Activated naive CD4-positive, alpha-beta T cell treated with anti-CD3 and anti-CD28 coated beads, Interleukin-2, amount 50 U/mL, for 72 hours (primary cell): ENCODE data around the gene HNRNPR. TPM values are rescaled to one million over a fixed set of nuclear protein-coding genes. Genes with fewer than 3 reads are reported as not detected.
"Not testable (repeated sequence)": the region's sequence is repeated elsewhere in the genome, so short reads cannot be mapped to it uniquely, and the experiment has no call there.

Experiments
- ATAC-seq, 2 donors: fragments of 150-1000 bp; cut with Tn5 transposase; 2 replicates each; pipeline ENCODE4 v1.10.0; 2021; ENCODE audit warnings: mild to moderate bottlenecking in 2 of 2, moderate library complexity in 2 of 2
- DNase-seq, 2 donors: peaks; one replicate each; pipeline ENCODE4 v3.0.0; 2021 to 2022; ENCODE audit warnings: low spot score in 2 of 2
- H3K27ac Mint-ChIP-seq, 2 donors: one replicate each; pipeline ENCODE4 v1.8.0; 2022; ENCODE audit warnings: mild to moderate bottlenecking in 2 of 2, mixed read lengths in 2 of 2
- H3K36me3 Mint-ChIP-seq, 2 donors: one replicate each; pipeline ENCODE4 v1.8.0; 2022; ENCODE audit warnings: mixed read lengths in 2 of 2
- H3K9me3 Mint-ChIP-seq, 2 donors: one replicate each; pipeline ENCODE4 v1.8.0; 2022; ENCODE audit warnings: mixed read lengths in 2 of 2
- total RNA-seq, 2 donors: library from RNA; stranded (reverse); gene quantifications; one replicate each; pipeline ENCODE4 v1.2.3, GENCODE V29; 2022

The HNRNPR gene
- total RNA-seq, 2 donors from 2014 or later: 175 to 177 TPM

- DNase-seq (no peak), ATAC-seq (peak; percentile 11 to 41)
- Mint-ChIP-seq H3K27ac (peak overlapping the region in 1 of 2 donors; percentile 2), H3K36me3 (peaks cover 3 to 20% of the 10 kb centered on the region in 2 donors), H3K9me3 (peaks cover 0 to 15% of the 10 kb centered on the region in 2 donors)
Observed at GRCh38 chr1:23354245-23354644, 10.2 kb upstream of the HNRNPR start.

GRCh38 chr1:23352096-23352695 is 8.1 kb upstream of the HNRNPR start:
- peaks cover 0 to 11% of the 10 kb centered on the region in 2 donors for H3K9me3 Mint-ChIP-seq
- ATAC-seq (no peak), DNase-seq (no peak)
- H3K27ac Mint-ChIP-seq: no peak overlapping the region
- peaks cover 0 to 10% of the 10 kb centered on the region in 2 donors for H3K36me3 Mint-ChIP-seq

GRCh38 chr1:23345920-23346319 is 1.8 kb upstream of the HNRNPR start:
- DNase-seq (no peak), ATAC-seq (no peak)
- Mint-ChIP-seq H3K27ac (peak overlapping the region in 1 of 2 donors; percentile 98), H3K36me3 (peaks cover 20 to 26% of the 10 kb centered on the region in 2 donors), H3K9me3 (no peaks in the 10 kb centered on the region)

GRCh38 chr1:23344987-23345472 is 946 bp upstream of the HNRNPR start:
- DNase-seq (no peak), ATAC-seq (peak in 1 of 2 donors; percentile 7)
- peak overlapping the region; percentile 97 to 98 for H3K27ac Mint-ChIP-seq
- peaks cover 20 to 28% of the 10 kb centered on the region in 2 donors for H3K36me3 Mint-ChIP-seq
- H3K9me3 Mint-ChIP-seq: no peaks in the 10 kb centered on the region

- no peaks in the 10 kb centered on the region for H3K9me3 Mint-ChIP-seq
- ATAC-seq (peak; percentile 23 to 28), DNase-seq (peak; percentile 55 to 76)
- H3K36me3 Mint-ChIP-seq: peaks cover 25 to 28% of the 10 kb centered on the region in 2 donors
- peak overlapping the region; percentile 91 to 98 for H3K27ac Mint-ChIP-seq
Observed at GRCh38 chr1:23343221-23344110, 618 bp downstream of the HNRNPR start.

GRCh38 chr1:23341931-23342692 is 2.0 kb downstream of the HNRNPR start:
- DNase-seq: no peak
- H3K27ac Mint-ChIP-seq: peak overlapping the region; percentile 91 to 98
- ATAC-seq: no peak
- H3K9me3 Mint-ChIP-seq: no peaks in the 10 kb centered on the region
- H3K36me3 Mint-ChIP-seq: peaks cover 33 to 36% of the 10 kb centered on the region in 2 donors

GRCh38 chr1:23339632-23340031 is 4.5 kb downstream of the HNRNPR start:
- no peak for DNase-seq
- no peak for ATAC-seq
- Mint-ChIP-seq H3K9me3 (no peaks in the 10 kb centered on the region), H3K27ac (no peak overlapping the region), H3K36me3 (peaks cover 33 to 41% of the 10 kb centered on the region in 2 donors)

- Mint-ChIP-seq H3K36me3 (peaks cover 27 to 48% of the 10 kb centered on the region in 2 donors), H3K27ac (no peak overlapping the region), H3K9me3 (no peaks in the 10 kb centered on the region)
- DNase-seq (no peak), ATAC-seq (no peak)
Observed at GRCh38 chr1:23337869-23338268, 6.2 kb downstream of the HNRNPR start.

- no peaks in the 10 kb centered on the region for H3K9me3 Mint-ChIP-seq
- no peak for ATAC-seq
- no peak for DNase-seq
Observed at GRCh38 chr1:23331713-23332112, 12.4 kb downstream of the HNRNPR start.

GRCh38 chr1:23330846-23331245 is 13.2 kb downstream of the HNRNPR start:
- Mint-ChIP-seq H3K9me3 (no peaks in the 10 kb centered on the region), H3K36me3 (peaks cover 4 to 48% of the 10 kb centered on the region in 2 donors), H3K27ac (no peak overlapping the region)
- no peak for ATAC-seq
- DNase-seq: no peak

More at GRCh38 chr1:23331713-23332112, 12.4 kb downstream of the HNRNPR start:
- peaks cover 4 to 48% of the 10 kb centered on the region in 2 donors for H3K36me3 Mint-ChIP-seq
- no peak overlapping the region for H3K27ac Mint-ChIP-seq

GRCh38 chr1:23325393-23325792 is 18.7 kb downstream of the HNRNPR start:
- DNase-seq: no peak
- no peak for ATAC-seq
- H3K27ac Mint-ChIP-seq: peak overlapping the region in 1 of 2 donors; percentile 22
- no peaks in the 10 kb centered on the region for H3K9me3 Mint-ChIP-seq
- H3K36me3 Mint-ChIP-seq: peaks cover 5 to 37% of the 10 kb centered on the region in 2 donors

GRCh38 chr1:23322770-23323169 is 21.3 kb downstream of the HNRNPR start:
- DNase-seq: no peak
- H3K27ac Mint-ChIP-seq: no peak overlapping the region
- no peak for ATAC-seq
- H3K36me3 Mint-ChIP-seq: peaks cover 11 to 24% of the 10 kb centered on the region in 2 donors
- H3K9me3 Mint-ChIP-seq: no peaks in the 10 kb centered on the region

- not testable (repeated sequence) for H3K9me3 Mint-ChIP-seq, ATAC-seq, DNase-seq
- peaks cover 8 to 35% of the 10 kb centered on the region in 2 donors for H3K36me3 Mint-ChIP-seq
- H3K27ac Mint-ChIP-seq: peak overlapping the region; percentile 4 to 81
Observed at GRCh38 chr1:23310280-23310679, 33.8 kb downstream of the HNRNPR start.

- DNase-seq: no peak
- H3K9me3 Mint-ChIP-seq: no peaks in the 10 kb centered on the region
- no peak for ATAC-seq
- H3K27ac Mint-ChIP-seq: peak overlapping the region in 1 of 2 donors; percentile 45
- peaks cover 0 to 9% of the 10 kb centered on the region in 2 donors for H3K36me3 Mint-ChIP-seq
Observed at GRCh38 chr1:23304140-23304620, 39.9 kb downstream of the HNRNPR start.

- H3K27ac Mint-ChIP-seq: peak overlapping the region in 1 of 2 donors; percentile 30
- H3K9me3 Mint-ChIP-seq: no peaks in the 10 kb centered on the region
- peaks cover 0 to 9% of the 10 kb centered on the region in 2 donors for H3K36me3 Mint-ChIP-seq
- ATAC-seq: no peak
- no peak for DNase-seq
Observed at GRCh38 chr1:23303524-23303923, 40.6 kb downstream of the HNRNPR start.

- Mint-ChIP-seq H3K27ac (no peak overlapping the region), H3K36me3 (peaks cover 0 to 9% of the 10 kb centered on the region in 2 donors)
- no peak for DNase-seq
Observed at GRCh38 chr1:23296931-23297330, 47.2 kb downstream of the HNRNPR start.

More at GRCh38 chr1:23296931-23297330, 47.2 kb downstream of the HNRNPR start:
- ATAC-seq: no peak
- H3K9me3 Mint-ChIP-seq: no peaks in the 10 kb centered on the region
